CD4-positive, alpha-beta T cell (primary cell): ENCODE results near the gene AGBL4. TPM values are rescaled to one million over a fixed set of nuclear protein-coding genes. Genes with fewer than 3 reads are reported as not detected.

Experiments
- ATAC-seq: fragments of 200-7000 bp; cut with Tn5 transposase; one replicate; pipeline ENCODE4 v1.10.0; 2022; ENCODE audit warnings: mild to moderate bottlenecking; ENCODE audit not compliant: poor library complexity
- CTCF ChIA-PET: fragments of 350-600 bp; sonication (Branson Sonifier 250); formaldehyde crosslinking; loops from one replicate; lab custom pipeline; 2021; ENCODE audit warnings: antibody characterized with exemption, inconsistent platforms; lab: Charles Lee
- POLR2A ChIA-PET: fragments of 350-600 bp; sonication (Branson Sonifier 250); formaldehyde crosslinking; loops from one replicate; lab custom pipeline; 2021; ENCODE audit warnings: antibody characterized with exemption, inconsistent platforms; lab: Charles Lee
- DNase-seq, 14 experiments: peaks; one replicate each; pipeline ENCODE4 v3.0.0-alpha.2; 2013 to 2020; ENCODE audit warnings: mixed read lengths in 2 of 14
- H3K27ac ChIP-seq, 2 donors: one replicate each; pipeline versions ENCODE4 v1.5.1 to v1.7.0; 2013; ENCODE audit warnings: low read length in 2 of 2, low read depth in 1 of 2, mild to moderate bottlenecking in 1 of 2
- H3K27me3 ChIP-seq, 2 experiments: 1 replicate in 1 of 2; 2 replicates in 1 of 2; pipeline versions ENCODE4 v1.6.1 to v1.7.0; 2013; ENCODE audit warnings: low read length in 2 of 2, control low read depth in 1 of 2, mild to moderate bottlenecking in 1 of 2, moderate library complexity in 1 of 2; ENCODE audit not compliant: insufficient read depth in 2 of 2, control insufficient read depth in 1 of 2
- H3K36me3 ChIP-seq: one replicate; pipeline ENCODE4 v1.6.1; 2013; ENCODE audit warnings: low read length, control low read depth; ENCODE audit not compliant: insufficient read depth
- H3K4me1 ChIP-seq: one replicate; pipeline ENCODE4 v1.6.1; 2013; ENCODE audit warnings: low read length, control low read depth; ENCODE audit not compliant: insufficient read depth
- H3K4me3 ChIP-seq: one replicate; pipeline ENCODE4 v1.5.1; 2013; ENCODE audit warnings: mild to moderate bottlenecking, low read length, moderate library complexity
- H3K9me3 ChIP-seq, 2 experiments: 1 replicate in 1 of 2; 2 replicates in 1 of 2; pipeline versions ENCODE4 v1.6.1 to v1.7.0; 2013; ENCODE audit warnings: low read length in 2 of 2, mild to moderate bottlenecking in 2 of 2, control low read depth in 1 of 2, moderate library complexity in 1 of 2; ENCODE audit not compliant: control insufficient read depth in 1 of 2, insufficient read depth in 1 of 2
- H3K27ac Mint-ChIP-seq: one replicate; pipeline ENCODE4 v1.8.0; 2020; ENCODE audit warnings: mixed read lengths
- H3K27me3 Mint-ChIP-seq: one replicate; pipeline ENCODE4 v1.8.0; 2021; ENCODE audit warnings: mixed read lengths
- H3K36me3 Mint-ChIP-seq: one replicate; pipeline ENCODE4 v1.8.0; 2021; ENCODE audit warnings: low read depth, mixed read lengths
- H3K4me1 Mint-ChIP-seq: one replicate; pipeline ENCODE4 v1.8.0; 2021; ENCODE audit warnings: low read depth, mixed read lengths
- H3K4me3 Mint-ChIP-seq: one replicate; pipeline ENCODE4 v1.8.0; 2020; ENCODE audit warnings: mild to moderate bottlenecking, mixed read lengths
- H3K9me3 Mint-ChIP-seq: one replicate; pipeline ENCODE4 v1.8.0; 2020; ENCODE audit warnings: mixed read lengths
- intact Hi-C, 2 experiments: fragments of 100-400 bp; cut with DNase I in 1 of 2; cut with micrococcal nuclease in 1 of 2; formaldehyde crosslinking; loops; one replicate each; pipeline versions ENCODE4 v1.15.1 to v1.9.0; 2023 to 2025; cut with DNase I, micrococcal nuclease
- total RNA-seq, 174 experiments: library from RNA in 2 of 174; stranded (reverse) in 2 of 174; gene quantifications; one replicate each; pipeline ENCODE4 v1.2.3 and lab custom pipeline; 2021 to 2026
- TF ChIP-seq, protein P1 (sequence below): fragments of 200-600 bp; IDR thresholded peaks from one replicate; pipeline ENCODE4 v1.8.0; 2022; ENCODE audit warnings: antibody characterized with exemption, mild to moderate bottlenecking

Gene AGBL4
- total RNA-seq, 2 experiments from 2014 or later, result 0.11 TPM; not detected in 1

DNA sequence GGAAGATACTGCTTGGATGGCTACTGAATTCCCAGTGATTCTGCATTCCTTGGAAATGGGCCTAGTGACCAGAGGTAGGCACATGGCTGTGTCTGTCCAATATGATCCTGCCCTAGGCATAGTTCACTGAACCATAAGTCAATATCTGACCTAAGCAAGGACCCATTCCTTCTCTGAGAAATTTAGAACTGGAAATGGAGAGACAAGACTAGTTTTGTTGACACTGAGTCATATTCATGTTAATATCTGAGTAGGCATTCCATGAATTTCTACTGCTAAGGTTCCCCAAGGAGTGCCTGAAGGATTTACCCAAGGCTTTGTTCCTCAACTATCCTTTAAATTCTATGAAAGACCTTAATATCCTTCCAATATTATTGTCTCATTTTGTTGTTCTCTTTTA is 917.3 kb downstream of the AGBL4 start:
- Histone ChIP-seq H3K4me3 (no peak overlapping the region), H3K36me3 (no peaks in the 10 kb centered on the region), H3K4me1 (no peaks in the 10 kb centered on the region), H3K27me3 (no peaks in the 10 kb centered on the region), H3K27ac (no peak overlapping the region), H3K9me3 (no peaks in the 10 kb centered on the region)
- Mint-ChIP-seq H3K27me3 (no peaks in the 10 kb centered on the region), H3K36me3 (no peaks in the 10 kb centered on the region), H3K4me3 (no peak overlapping the region), H3K4me1 (no peaks in the 10 kb centered on the region), H3K27ac (no peak overlapping the region), H3K9me3 (no peaks in the 10 kb centered on the region)
- DNase-seq (no peak), ATAC-seq (no peak)
- POLR2A ChIA-PET, result no interaction called here
- intact Hi-C loops, result no loop called here
- CTCF ChIA-PET, result no interaction called here
- TF ChIP-seq, protein P1, sequence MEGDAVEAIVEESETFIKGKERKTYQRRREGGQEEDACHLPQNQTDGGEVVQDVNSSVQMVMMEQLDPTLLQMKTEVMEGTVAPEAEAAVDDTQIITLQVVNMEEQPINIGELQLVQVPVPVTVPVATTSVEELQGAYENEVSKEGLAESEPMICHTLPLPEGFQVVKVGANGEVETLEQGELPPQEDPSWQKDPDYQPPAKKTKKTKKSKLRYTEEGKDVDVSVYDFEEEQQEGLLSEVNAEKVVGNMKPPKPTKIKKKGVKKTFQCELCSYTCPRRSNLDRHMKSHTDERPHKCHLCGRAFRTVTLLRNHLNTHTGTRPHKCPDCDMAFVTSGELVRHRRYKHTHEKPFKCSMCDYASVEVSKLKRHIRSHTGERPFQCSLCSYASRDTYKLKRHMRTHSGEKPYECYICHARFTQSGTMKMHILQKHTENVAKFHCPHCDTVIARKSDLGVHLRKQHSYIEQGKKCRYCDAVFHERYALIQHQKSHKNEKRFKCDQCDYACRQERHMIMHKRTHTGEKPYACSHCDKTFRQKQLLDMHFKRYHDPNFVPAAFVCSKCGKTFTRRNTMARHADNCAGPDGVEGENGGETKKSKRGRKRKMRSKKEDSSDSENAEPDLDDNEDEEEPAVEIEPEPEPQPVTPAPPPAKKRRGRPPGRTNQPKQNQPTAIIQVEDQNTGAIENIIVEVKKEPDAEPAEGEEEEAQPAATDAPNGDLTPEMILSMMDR, result no peak

DNA sequence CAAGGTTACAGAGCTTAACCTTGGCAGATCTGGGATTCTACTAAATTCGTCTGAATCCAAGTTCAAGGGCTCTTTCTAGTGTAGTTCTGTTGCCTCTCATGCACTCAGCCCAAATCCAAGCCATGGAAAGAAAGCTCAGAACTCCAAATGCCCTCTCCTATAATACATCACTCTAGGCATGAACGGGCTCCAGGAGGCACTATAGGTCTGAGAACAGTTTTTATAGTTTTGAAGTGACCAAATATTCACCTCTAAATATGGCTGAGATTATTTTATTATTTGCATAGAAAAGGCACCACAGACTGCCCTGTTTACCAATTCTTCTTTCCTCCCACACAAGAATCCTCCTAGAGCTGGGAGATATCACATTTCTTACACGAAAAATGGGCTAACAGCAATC is 919.2 kb downstream of the AGBL4 start:
- TF ChIP-seq, protein P1, result no peak
- Histone ChIP-seq H3K27me3 (no peaks in the 10 kb centered on the region), H3K4me1 (no peaks in the 10 kb centered on the region), H3K9me3 (no peaks in the 10 kb centered on the region), H3K36me3 (no peaks in the 10 kb centered on the region), H3K4me3 (no peak overlapping the region), H3K27ac (no peak overlapping the region)
- Mint-ChIP-seq H3K4me3 (no peak overlapping the region), H3K36me3 (no peaks in the 10 kb centered on the region), H3K27me3 (no peaks in the 10 kb centered on the region), H3K4me1 (no peaks in the 10 kb centered on the region), H3K27ac (no peak overlapping the region), H3K9me3 (no peaks in the 10 kb centered on the region)
- intact Hi-C loops, result no loop called here
- ATAC-seq, result no peak
- POLR2A ChIA-PET, result no interaction called here
- DNase-seq, result no peak
- CTCF ChIA-PET, result no interaction called here

DNA sequence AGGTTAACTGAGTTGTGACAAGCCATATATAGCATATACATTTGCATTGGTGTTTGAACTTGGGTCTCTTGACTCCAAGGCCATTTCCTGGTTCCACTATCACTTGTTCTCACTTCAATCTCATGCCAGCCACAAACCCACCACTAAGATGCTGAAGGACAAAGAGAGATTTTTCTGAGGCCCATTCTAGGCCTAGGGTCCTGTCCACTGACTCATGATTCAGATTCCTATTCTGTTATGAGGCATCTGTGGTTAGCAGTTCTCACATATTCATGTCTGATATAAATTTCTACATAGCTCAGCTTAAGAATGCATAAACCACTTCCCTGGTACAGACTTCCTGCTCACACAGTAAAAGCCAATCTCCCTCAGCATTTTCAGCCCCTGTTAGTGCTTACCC is 921.0 kb downstream of the AGBL4 start:
- H3K4me3 Mint-ChIP-seq, result no peak overlapping the region
- Histone ChIP-seq H3K27me3 (no peaks in the 10 kb centered on the region), H3K4me1 (no peaks in the 10 kb centered on the region), H3K9me3 (no peaks in the 10 kb centered on the region), H3K4me3 (no peak overlapping the region), H3K36me3 (no peaks in the 10 kb centered on the region), H3K27ac (no peak overlapping the region)
- POLR2A ChIA-PET, result no interaction called here
- no peak overlapping the region for H3K27ac Mint-ChIP-seq
- DNase-seq (peak in 1 of 14 experiments; percentile 34), ATAC-seq (no peak)
- CTCF ChIA-PET, result no interaction called here
- TF ChIP-seq, protein P1, result no peak
- no peaks in the 10 kb centered on the region for H3K4me1 Mint-ChIP-seq
- H3K9me3 Mint-ChIP-seq, result no peaks in the 10 kb centered on the region
- no peaks in the 10 kb centered on the region for H3K27me3 Mint-ChIP-seq
- intact Hi-C loops, result no loop called here
- no peaks in the 10 kb centered on the region for H3K36me3 Mint-ChIP-seq
